Measurements from ENCODE around the gene SULF2. TPM values are rescaled to one million over a fixed set of nuclear protein-coding genes. Genes with fewer than 3 reads are reported as not detected.

Gene SULF2
- total RNA-seq, 1 experiment from 2014 or later: 13.0 TPM

DNA sequence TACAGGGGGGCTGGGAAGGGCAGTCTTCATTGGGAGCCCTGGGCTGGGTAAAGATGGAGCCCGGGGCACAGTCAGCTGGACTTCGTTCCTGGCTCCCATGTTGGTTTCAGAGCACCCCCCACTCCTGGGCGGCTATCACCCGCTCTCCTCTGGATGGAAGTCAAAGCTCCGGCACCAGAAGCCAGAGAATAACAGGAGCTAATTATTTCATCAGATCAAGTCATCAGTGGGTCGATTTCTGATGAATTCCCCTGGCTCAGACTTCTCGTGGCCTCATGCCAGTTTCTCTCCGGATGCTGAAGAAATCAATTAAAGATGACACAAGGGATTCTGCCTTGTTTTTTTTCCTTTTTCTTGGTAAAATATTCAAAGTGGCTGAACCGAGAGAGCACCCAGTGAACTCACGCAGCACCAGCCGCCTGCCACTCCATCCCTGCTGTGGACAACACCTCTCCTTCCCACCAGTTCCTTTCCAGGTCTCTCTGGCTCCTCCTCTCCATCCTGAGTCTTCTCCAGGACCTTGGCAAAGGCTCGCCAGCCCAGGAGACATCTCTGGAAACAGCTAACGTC, 22.5 kb downstream of the SULF2 start:
- H3K79me2 ChIP-seq (ENCODE audit: insufficient read depth, low read length): no peaks in the 10 kb centered on the region
- ChIA-PET RAD21 (ENCODE audit: low non-redundant PET in 1 of 2, low total read pairs in 2 of 2, uncharacterized antibody in 2 of 2, unreplicated experiment in 2 of 2) (no interaction called here), CTCF (no interaction called here), POLR2A (no interaction called here)
- H3K9me3 ChIP-seq (ENCODE audit: control insufficient read depth in 1 of 2, insufficient read depth in 1 of 2, low read depth in 1 of 2, low read length in 2 of 2): no peaks in the 10 kb centered on the region
- no peaks in the 10 kb centered on the region for H4K20me1 ChIP-seq (ENCODE audit: insufficient read depth)
- H3K4me1 ChIP-seq (ENCODE audit: control insufficient read depth in 1 of 2, insufficient read depth in 2 of 2, low read length in 2 of 2): peaks cover 0 to 8% of the 10 kb centered on the region in 2 experiments; a peak in 2 of 4 replicates
- TF ChIP-seq, protein P1, sequence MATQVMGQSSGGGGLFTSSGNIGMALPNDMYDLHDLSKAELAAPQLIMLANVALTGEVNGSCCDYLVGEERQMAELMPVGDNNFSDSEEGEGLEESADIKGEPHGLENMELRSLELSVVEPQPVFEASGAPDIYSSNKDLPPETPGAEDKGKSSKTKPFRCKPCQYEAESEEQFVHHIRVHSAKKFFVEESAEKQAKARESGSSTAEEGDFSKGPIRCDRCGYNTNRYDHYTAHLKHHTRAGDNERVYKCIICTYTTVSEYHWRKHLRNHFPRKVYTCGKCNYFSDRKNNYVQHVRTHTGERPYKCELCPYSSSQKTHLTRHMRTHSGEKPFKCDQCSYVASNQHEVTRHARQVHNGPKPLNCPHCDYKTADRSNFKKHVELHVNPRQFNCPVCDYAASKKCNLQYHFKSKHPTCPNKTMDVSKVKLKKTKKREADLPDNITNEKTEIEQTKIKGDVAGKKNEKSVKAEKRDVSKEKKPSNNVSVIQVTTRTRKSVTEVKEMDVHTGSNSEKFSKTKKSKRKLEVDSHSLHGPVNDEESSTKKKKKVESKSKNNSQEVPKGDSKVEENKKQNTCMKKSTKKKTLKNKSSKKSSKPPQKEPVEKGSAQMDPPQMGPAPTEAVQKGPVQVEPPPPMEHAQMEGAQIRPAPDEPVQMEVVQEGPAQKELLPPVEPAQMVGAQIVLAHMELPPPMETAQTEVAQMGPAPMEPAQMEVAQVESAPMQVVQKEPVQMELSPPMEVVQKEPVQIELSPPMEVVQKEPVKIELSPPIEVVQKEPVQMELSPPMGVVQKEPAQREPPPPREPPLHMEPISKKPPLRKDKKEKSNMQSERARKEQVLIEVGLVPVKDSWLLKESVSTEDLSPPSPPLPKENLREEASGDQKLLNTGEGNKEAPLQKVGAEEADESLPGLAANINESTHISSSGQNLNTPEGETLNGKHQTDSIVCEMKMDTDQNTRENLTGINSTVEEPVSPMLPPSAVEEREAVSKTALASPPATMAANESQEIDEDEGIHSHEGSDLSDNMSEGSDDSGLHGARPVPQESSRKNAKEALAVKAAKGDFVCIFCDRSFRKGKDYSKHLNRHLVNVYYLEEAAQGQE (IDR thresholded peaks at IDR 0.05; ENCODE audit: low read depth): no peak
- TF ChIP-seq RAD21 (IDR thresholded peaks at IDR 0.05; ENCODE audit: low read depth): no peak
- TF ChIP-seq ZBTB33 (IDR thresholded peaks at IDR 0.05; ENCODE audit: extremely low read depth, insufficient replicate concordance, low read length): no peak
- no peak for TF ChIP-seq ELF1 (IDR thresholded peaks at IDR 0.05; ENCODE audit: borderline replicate concordance, low read depth)
- TF ChIP-seq SRF (IDR thresholded peaks at IDR 0.05; ENCODE audit: low read depth): no peak
- no peak for TF ChIP-seq CEBPB (IDR thresholded peaks at IDR 0.05; ENCODE audit: low read depth)
- TF ChIP-seq JUND (IDR thresholded peaks at IDR 0.05): no peak
- no peak for TF ChIP-seq ZFX (IDR thresholded peaks at IDR 0.05)
- TF ChIP-seq POLR2A (IDR thresholded peaks at IDR 0.05; ENCODE audit: borderline replicate concordance, extremely low read depth, insufficient read depth, insufficient read length): no peak
- TF ChIP-seq ZNF274 (IDR thresholded peaks at IDR 0.05; ENCODE audit: low read depth, low read length): no peak
- TF ChIP-seq, protein P2, sequence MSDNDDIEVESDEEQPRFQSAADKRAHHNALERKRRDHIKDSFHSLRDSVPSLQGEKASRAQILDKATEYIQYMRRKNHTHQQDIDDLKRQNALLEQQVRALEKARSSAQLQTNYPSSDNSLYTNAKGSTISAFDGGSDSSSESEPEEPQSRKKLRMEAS (IDR thresholded peaks at IDR 0.05): no peak
- no peak for TF ChIP-seq EZH2 (IDR thresholded peaks at IDR 0.05)
- TF ChIP-seq FOSL1 (IDR thresholded peaks at IDR 0.05; ENCODE audit: low read depth): no peak
- TF ChIP-seq, protein P3, sequence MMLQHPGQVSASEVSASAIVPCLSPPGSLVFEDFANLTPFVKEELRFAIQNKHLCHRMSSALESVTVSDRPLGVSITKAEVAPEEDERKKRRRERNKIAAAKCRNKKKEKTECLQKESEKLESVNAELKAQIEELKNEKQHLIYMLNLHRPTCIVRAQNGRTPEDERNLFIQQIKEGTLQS (IDR thresholded peaks at IDR 0.05): no peak
- no peak for TF ChIP-seq CBX3 (IDR thresholded peaks at IDR 0.05; ENCODE audit: low read depth)
- ATAC-seq: no peak
- H3K9ac ChIP-seq (ENCODE audit: low read length): no peak overlapping the region
- intact Hi-C loops (cut with micrococcal nuclease): no loop called here
- DNase-seq (ENCODE audit: low read depth, low spot score): no peak
- H3K4me2 ChIP-seq (ENCODE audit: low read length): no peak overlapping the region
- no peak overlapping the region for H2AFZ ChIP-seq (ENCODE audit: low read depth, low read length, poor library complexity, severe bottlenecking)
- no peak overlapping the region for H3K4me3 ChIP-seq (replicated peaks in 1 of 2; ENCODE audit: low read depth in 1 of 2, low read length in 2 of 2)
- no peaks in the 10 kb centered on the region for H3K36me3 ChIP-seq (ENCODE audit: control insufficient read depth in 1 of 2, insufficient read depth in 2 of 2, low read length in 2 of 2)
- no peaks in the 10 kb centered on the region for H3K27me3 ChIP-seq (ENCODE audit: insufficient read depth, low read length)
- H3K27ac ChIP-seq (ENCODE audit: low read depth, low read length): no peak overlapping the region
- BruUV-seq (replicated peaks): no TSS peak
- H3K9me2 ChIP-seq (ENCODE audit: insufficient read depth): no peaks in the 10 kb centered on the region
